GM12874 (cell line): Measurements from ENCODE around the gene TOMM40L.

Experiments used
- TF ChIP-seq, protein P1 (sequence below): IDR thresholded peaks from 2 replicates; pipeline ENCODE4 v1.5.1; 2011; ENCODE audit warnings: low read depth, mild to moderate bottlenecking, control low read depth, low read length, moderate library complexity; ENCODE audit not compliant: insufficient read depth

TOMM40L gene

GRCh38 chr1:161206411-161207140 lies 19.3 kb upstream of the TOMM40L start:
- TF ChIP-seq, protein P1, sequence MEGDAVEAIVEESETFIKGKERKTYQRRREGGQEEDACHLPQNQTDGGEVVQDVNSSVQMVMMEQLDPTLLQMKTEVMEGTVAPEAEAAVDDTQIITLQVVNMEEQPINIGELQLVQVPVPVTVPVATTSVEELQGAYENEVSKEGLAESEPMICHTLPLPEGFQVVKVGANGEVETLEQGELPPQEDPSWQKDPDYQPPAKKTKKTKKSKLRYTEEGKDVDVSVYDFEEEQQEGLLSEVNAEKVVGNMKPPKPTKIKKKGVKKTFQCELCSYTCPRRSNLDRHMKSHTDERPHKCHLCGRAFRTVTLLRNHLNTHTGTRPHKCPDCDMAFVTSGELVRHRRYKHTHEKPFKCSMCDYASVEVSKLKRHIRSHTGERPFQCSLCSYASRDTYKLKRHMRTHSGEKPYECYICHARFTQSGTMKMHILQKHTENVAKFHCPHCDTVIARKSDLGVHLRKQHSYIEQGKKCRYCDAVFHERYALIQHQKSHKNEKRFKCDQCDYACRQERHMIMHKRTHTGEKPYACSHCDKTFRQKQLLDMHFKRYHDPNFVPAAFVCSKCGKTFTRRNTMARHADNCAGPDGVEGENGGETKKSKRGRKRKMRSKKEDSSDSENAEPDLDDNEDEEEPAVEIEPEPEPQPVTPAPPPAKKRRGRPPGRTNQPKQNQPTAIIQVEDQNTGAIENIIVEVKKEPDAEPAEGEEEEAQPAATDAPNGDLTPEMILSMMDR: no peak

DNA sequence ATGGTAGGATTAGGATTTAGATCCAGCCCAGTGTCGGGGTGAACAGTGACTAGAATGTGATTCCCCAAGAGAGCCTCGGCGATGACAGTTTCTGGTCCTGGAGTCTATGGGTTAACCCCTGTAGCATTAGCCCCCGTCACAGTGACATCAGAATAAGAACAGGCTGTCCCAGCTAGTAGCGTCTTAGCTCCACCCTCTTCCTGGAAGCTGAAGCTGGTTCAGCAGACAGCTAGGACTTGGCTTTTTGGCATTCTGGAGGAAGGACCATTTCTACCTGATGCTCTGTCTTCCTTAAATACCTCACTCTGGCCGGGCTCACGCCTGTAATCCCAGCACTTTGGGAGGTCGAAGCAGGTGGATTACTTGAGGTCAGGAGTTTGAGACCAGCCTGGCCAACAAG lies 18.7 kb upstream of the TOMM40L start:
- TF ChIP-seq, protein P1: no peak

- TF ChIP-seq, protein P1: peak; percentile 89
Observed at GRCh38 chr1:161209790-161210409, 16.0 kb upstream of the TOMM40L start.

GRCh38 chr1:161214369-161214768 lies 11.5 kb upstream of the TOMM40L start:
- TF ChIP-seq, protein P1: no peak

DNA sequence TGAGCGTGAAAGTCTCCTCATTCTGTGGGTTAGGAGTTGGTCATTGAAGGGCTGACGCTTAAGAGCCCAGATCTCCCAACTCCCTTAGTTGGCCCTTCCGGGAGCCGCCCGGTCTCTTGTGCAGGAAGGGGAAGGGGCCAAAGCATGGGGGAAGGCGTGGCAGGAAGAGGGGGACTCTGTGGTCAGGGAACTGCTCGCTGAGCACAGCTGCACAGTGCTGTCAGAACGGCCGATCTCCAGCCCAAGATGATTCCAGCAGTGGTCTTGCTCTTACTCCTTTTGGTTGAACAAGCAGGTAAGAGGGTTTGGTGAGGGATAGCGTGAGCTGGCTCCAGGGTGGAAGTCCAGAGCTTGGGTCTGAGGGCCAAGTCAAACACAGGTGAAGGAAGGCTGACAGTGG lies 10.8 kb upstream of the TOMM40L start, which contains the start of gene FCER1G:
TSS of gene FCER1G (plus strand) at position 220 of the 400 bp plus-strand sequence. CDS start at position 247, 27 bp downstream.
- TF ChIP-seq, protein P1: no peak

DNA sequence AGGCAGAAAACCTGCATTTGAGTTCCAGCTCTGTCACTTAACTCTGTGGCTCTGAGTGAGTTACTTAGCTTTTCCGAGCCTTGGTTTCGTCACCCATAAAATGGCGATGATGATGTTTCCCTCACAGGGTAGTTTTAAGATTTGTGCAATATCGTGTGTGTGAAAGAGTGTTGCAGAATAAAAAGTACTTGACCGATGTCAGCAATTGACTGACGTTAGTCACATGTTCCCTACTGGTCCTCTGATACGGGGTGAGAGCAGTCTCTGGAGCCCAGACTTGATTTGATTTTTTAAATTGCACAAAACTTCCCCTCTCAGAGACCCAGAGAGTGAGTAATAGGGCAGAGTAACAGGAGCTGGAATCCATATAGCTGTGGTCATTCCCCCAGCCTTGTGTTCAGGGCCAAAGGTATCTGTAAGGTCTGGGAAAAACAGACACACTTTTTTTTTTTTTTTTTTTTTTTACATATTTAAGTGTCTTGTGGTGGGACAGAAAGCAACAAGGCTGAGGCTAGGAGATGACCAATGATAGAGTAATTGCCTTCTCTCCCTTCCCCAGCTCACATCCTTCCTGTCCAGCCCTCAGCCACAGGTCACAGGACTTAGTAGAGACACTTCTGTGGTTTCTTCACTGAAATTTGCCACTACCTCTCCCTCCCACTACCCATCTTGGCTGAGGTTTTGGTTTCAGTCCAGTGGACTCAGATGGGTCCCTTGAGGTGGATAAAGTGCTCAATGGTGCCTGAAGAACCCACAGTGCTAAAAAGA lies 8.7 kb upstream of the TOMM40L start:
- TF ChIP-seq, protein P1: no peak

DNA sequence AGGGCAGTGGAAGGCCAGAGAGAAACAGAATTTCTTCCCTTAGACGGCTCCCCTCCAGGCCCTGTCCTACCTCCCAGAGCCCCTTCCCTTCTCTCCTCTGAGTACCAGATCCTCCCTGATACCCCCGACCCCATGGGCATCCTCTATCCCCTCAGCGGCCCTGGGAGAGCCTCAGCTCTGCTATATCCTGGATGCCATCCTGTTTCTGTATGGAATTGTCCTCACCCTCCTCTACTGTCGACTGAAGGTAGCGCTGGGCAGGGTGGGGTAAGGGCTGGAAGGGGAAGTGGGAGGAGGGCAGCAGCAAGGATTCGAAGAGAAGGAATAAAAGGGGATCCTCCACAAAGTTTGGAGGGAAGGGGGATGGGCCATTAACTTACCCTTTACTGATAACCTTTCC lies 8.0 kb upstream of the TOMM40L start:
- TF ChIP-seq, protein P1: no peak
